SU-DHL-6 (cell line): ENCODE measurements around the gene BEND7.

Experiments used
- EZH2phosphoT487 ChIP-seq: fragments of 200-600 bp; sonication (generic), shearing (Covaris generic); conservative IDR thresholded peaks from 2 replicates; pipeline ENCODE4 v1.6.1; 2018; ENCODE audit warnings: mild to moderate bottlenecking, antibody characterized with exemption, low read length, moderate library complexity, mixed read lengths
- TF ChIP-seq, protein P1 (sequence below): fragments of 200-600 bp; sonication (generic); IDR thresholded peaks from one replicate; pipeline ENCODE4 v1.5.1; 2017; ENCODE audit warnings: antibody characterized with exemption, mild to moderate bottlenecking, low read length, moderate library complexity; ENCODE audit not compliant: insufficient read depth, poor library complexity, severe bottlenecking

DNA sequence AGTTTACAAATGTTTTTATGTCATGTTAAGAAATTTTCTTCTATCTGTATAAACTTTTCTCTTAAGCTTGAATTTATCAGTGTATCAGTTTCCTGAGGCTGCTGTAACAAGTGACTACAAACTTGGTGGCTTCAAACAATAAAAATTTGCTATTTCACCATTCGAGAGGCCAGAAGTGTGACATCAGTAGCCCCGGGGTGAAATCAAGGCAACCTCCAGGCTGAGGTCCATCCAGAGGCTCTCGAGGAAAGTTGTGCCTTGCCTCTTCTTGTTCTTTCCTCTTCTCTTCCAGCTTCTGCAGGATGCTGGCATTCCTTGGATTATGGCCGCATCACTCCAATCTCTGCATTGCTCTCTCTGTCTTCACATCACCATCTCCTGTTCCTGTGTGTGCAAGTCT lies 6.5 kb upstream of the BEND7 start:
- TF ChIP-seq, protein P1, sequence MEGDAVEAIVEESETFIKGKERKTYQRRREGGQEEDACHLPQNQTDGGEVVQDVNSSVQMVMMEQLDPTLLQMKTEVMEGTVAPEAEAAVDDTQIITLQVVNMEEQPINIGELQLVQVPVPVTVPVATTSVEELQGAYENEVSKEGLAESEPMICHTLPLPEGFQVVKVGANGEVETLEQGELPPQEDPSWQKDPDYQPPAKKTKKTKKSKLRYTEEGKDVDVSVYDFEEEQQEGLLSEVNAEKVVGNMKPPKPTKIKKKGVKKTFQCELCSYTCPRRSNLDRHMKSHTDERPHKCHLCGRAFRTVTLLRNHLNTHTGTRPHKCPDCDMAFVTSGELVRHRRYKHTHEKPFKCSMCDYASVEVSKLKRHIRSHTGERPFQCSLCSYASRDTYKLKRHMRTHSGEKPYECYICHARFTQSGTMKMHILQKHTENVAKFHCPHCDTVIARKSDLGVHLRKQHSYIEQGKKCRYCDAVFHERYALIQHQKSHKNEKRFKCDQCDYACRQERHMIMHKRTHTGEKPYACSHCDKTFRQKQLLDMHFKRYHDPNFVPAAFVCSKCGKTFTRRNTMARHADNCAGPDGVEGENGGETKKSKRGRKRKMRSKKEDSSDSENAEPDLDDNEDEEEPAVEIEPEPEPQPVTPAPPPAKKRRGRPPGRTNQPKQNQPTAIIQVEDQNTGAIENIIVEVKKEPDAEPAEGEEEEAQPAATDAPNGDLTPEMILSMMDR: no peak
- no peak for TF ChIP-seq EZH2phosphoT487
